Measurements from ENCODE around the gene APBA3. TPM values are rescaled to one million over a fixed set of nuclear protein-coding genes. Genes with fewer than 3 reads are reported as not detected.
A peak's percentile ranks its signal among the peaks of the same experiment; 100 is the strongest.

APBA3 gene
- total and polyA plus RNA-seq, 9 of the 15 experiments (the other 6 are each of a cell fraction or from before 2014, with no cell fraction given): 0.10 to 29.5 (median 11.5) TPM

DNA sequence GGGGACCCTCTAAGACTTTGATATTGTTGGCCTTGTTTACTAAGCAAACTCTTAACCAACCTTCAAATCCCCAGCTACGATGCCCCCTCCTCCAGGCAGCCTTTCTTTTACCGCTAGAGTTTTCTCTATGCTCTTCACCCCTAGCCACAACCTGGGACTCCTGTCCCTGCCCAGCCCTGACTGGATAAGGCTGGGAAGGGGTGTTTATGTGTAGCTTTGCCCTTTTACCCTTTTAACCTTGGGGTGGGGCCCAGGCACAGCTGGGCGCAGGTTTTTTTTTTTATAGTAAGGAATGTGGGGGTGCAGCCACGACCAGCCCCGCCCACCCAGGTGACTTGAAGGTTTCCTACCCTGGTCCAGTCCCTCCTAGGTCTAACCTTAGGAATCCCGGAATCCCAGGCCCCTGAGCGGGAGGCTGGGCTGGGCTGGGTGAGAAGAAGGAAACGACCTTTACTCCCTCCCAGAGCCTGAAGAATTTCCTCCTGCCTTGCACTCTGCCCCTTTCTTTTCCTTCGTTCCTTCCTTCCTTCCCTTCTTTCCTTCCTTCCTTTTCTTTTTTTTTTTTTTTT is 41.1 kb downstream of the APBA3 start (continued):
- TF ChIP-seq, protein P1, sequence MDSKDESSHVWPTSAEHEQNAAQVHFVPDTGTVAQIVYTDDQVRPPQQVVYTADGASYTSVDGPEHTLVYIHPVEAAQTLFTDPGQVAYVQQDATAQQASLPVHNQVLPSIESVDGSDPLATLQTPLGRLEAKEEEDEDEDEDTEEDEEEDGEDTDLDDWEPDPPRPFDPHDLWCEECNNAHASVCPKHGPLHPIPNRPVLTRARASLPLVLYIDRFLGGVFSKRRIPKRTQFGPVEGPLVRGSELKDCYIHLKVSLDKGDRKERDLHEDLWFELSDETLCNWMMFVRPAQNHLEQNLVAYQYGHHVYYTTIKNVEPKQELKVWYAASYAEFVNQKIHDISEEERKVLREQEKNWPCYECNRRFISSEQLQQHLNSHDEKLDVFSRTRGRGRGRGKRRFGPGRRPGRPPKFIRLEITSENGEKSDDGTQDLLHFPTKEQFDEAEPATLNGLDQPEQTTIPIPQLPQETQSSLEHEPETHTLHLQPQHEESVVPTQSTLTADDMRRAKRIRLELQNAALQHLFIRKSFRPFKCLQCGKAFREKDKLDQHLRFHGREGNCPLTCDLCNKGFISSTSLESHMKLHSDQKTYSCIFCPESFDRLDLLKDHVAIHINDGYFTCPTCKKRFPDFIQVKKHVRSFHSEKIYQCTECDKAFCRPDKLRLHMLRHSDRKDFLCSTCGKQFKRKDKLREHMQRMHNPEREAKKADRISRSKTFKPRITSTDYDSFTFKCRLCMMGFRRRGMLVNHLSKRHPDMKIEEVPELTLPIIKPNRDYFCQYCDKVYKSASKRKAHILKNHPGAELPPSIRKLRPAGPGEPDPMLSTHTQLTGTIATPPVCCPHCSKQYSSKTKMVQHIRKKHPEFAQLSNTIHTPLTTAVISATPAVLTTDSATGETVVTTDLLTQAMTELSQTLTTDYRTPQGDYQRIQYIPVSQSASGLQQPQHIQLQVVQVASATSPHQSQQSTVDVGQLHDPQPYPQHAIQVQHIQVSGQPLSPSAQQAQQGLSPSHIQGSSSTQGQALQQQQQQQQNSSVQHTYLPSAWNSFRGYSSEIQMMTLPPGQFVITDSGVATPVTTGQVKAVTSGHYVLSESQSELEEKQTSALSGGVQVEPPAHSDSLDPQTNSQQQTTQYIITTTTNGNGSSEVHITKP (IDR thresholded peaks at IDR 0.05; ENCODE audit: partially characterized antibody): peak; percentile 31
- TF ChIP-seq ZNF197 (CRISPR knock-in tag; IDR thresholded peaks at IDR 0.05; ENCODE audit: low read depth) (no peak), CBX2 (IDR thresholded peaks at IDR 0.05; ENCODE audit: insufficient read depth, low read length, poor library complexity, severe bottlenecking) (no peak), CREB1 (IDR thresholded peaks at IDR 0.05) (no peak), CREB1 (CRISPR knock-in tag; IDR thresholded peaks at IDR 0.05) (no peak), SNRNP70 (optimal IDR thresholded peaks at IDR 0.05; ENCODE audit: low read depth, low read length) (no peak), ETV5 (CRISPR knock-in tag; IDR thresholded peaks at IDR 0.05; ENCODE audit: low read depth) (no peak), TFAP4 (CRISPR knock-in tag; IDR thresholded peaks at IDR 0.05; ENCODE audit: borderline replicate concordance) (peak; percentile 57), ZBTB33 (CRISPR knock-in tag; IDR thresholded peaks at IDR 0.05) (0 out of 2 replicates have a peak, but pooled peaks have one; percentile 18), ZBTB7A (IDR thresholded peaks at IDR 0.05; ENCODE audit: borderline replicate concordance, control insufficient read depth, low read depth, low read length) (peak; percentile 31; the same call in 1 of the 2 replicates), ZKSCAN3 (CRISPR knock-in tag; IDR thresholded peaks at IDR 0.05) (no peak), POLR2H (tag; IDR thresholded peaks at IDR 0.05; ENCODE audit: low read depth) (no peak)
